ENCODE measurements around the gene TPP2.
A peak's percentile ranks its signal among the peaks of the same experiment; 100 is the strongest.

The TPP2 gene

GRCh38 chr13:102596147-102597028, at the start of gene TPP2:
Gene TPP2, plus strand, starts transcription at chr13:102596986. Its CDS starts 53 bp downstream, at chr13:102597039.
- peak; percentile 93 for DNase-seq

DNA sequence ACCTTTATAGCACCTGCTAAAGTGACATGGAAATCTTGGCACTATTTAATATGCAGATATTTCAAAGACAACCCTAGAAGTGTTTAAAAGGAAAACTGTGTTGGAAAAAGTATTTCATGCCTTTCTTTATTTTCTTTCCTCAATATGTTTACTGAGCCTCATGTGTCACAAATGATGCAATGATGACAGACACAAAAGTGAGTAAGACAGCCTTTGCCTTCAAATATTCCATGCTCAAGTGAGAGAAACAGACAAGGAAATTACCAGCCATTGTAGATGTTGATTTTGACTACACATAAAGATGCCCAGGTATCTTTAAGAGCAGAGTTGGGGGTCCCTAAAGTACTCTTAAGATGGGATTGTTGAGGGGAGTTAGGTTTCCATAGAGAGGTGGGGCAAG, 48.0 kb upstream of the TPP2 start:
- peak; percentile 10 for DNase-seq

DNA sequence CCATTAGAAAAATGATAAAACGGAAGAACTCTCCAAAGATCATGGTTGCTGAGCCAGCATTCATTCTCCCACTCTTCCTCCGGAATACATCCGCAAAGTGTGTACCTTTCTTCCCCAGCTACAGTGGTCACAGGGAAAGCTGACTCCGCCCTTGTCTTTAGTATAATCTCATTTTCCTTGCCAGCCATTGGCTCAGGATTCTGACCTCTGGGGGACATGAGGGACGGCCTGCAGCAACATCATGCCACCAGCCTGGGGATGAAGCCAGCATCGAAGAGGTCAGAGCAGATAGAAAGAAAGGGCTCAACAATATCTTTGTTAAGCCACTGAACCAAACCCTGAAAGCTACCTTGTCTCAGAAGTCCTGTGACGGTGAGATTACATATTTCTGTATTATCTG, 46.3 kb upstream of the TPP2 start:
- no peak for DNase-seq

DNA sequence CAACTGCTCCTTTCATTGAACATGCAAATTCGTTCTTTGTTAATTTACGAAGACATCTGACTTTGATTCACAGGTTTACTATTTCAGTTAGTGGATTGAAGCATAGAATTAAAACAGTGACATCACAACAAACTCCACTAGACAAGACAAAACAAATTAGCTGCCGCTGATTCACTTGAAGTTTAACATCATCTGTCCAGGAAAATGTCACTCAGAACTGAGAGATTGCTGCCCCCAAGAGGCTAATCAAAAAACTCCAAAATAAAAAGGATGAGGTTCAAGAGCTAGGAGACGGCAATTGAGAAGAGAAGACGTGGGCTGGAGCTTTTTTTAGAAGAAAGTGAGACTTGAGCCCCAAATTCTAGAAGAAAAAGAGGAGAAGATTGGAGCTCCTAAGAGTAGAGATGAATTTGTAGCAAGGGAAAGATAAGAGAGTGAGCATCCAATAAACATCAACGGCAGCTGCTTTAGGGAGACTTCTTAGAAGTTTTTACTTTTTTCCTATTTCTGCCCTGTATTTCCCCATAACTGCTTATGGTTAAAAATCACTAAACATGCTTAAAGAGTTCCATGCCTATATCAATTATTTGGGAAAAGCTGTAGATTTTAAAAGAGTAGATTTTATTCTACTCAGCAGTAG, 40.8 kb upstream of the TPP2 start:
- peak; percentile 45 for DNase-seq

- DNase-seq: peak; percentile 3
These were observed 40.0 kb upstream of the TPP2 start for GRCh38 chr13:102556806-102557205.

- DNase-seq: no peak
These were observed 38.8 kb upstream of the TPP2 start for GRCh38 chr13:102558029-102558428.

DNA sequence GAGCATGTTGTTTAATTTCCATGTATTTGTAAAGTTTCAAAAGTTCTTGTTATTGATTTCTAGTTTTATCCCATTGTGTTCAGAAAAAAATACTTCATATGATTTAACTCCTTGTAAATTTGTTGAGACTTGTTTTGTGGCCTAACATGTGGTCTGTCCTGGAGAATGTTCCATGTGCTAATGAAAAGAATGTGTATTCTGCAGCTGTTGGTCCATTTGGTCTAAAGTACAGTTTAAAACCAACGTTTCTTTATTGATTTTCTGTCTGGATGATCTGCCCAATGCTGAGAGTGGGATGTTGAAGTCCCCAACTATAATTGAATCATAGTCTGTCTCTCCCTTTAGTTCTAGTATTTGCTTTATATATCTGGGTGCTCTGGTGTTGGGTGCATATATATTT, 34.9 kb upstream of the TPP2 start:
- no peak for DNase-seq

DNA sequence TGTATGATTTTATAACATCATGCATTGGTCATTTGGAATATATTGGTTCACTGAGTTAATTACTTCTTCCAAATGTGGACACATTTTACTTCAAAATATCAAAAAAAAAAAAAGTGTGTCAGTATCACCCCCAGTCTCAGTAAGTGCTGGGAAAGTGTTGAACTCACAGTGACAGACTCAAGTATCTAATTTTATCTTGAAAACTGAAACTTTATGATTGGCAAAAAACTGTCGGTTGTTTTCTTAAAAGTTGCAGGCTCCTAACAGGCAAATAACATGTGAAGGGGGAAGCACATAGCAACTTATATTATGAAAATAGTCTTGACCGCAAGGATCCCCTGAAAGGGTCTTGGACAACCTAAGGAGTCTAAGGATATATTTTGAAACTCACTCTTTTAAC, 33.5 kb upstream of the TPP2 start:
- DNase-seq: no peak

GRCh38 chr13:102564564-102564963, 32.2 kb upstream of the TPP2 start:
- DNase-seq: no peak

- no peak for DNase-seq
These were observed 30.3 kb upstream of the TPP2 start for GRCh38 chr13:102566513-102566912.

DNA sequence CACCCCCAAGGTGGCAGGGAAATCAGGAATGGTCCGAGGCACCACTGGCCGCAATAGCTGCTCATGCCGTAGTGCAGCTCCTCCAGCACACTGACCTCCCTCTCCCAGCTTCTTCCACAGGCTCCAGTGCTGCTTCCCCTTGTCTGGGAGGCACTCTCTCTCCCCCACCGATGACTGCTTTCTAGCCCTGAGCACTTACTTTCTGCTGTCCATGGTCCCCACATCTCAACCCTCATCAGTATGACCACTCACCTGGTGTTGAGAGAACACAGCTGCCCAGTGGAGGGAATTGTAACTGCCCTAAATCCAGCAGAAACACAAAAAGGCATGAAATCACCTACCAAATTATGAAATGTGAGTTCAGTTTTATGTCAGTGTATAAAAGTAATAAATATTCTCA, 28.9 kb upstream of the TPP2 start:
- no peak for DNase-seq

DNA sequence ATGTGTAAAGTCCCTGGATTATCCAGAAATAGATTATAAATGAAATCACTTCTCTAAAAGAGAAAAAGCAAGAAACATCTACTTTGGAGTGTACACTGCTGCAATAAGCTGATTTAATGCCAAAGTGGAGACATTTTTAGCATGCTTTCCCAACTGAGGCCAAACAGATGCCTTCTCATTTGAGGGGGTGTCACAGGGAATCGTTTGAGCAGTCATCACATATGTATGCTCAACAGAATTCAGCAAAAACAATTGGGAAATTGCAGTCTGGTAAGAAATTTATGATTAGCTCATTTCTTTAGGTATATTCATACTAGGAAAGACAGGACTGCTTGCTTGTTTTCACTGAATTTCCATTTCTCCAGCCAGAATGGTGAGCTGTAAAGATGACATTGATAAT, 27.3 kb upstream of the TPP2 start:
- DNase-seq: no peak

GRCh38 chr13:102571075-102571474, 25.7 kb upstream of the TPP2 start:
- DNase-seq: no peak

DNA sequence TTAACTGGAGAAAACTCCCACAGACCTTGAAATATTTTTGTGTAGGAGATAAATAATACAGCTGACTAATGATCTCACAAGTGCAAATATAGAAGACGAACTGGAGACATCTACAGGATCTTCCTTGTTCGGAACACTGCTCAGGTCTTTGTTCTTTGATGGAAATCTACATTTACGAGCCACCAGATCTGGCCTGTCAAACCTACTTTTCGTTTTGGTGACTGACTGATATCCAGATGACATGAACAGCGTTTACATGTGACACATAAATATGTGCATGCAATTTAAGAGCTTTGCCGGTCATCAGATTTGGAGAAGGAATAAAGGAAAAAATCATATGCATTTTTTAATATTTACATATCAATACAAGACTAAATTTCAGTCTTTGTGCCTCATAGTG, 24.5 kb upstream of the TPP2 start:
- no peak for DNase-seq

GRCh38 chr13:102580552-102581169, 16.1 kb upstream of the TPP2 start:
- DNase-seq: peak; percentile 55

DNA sequence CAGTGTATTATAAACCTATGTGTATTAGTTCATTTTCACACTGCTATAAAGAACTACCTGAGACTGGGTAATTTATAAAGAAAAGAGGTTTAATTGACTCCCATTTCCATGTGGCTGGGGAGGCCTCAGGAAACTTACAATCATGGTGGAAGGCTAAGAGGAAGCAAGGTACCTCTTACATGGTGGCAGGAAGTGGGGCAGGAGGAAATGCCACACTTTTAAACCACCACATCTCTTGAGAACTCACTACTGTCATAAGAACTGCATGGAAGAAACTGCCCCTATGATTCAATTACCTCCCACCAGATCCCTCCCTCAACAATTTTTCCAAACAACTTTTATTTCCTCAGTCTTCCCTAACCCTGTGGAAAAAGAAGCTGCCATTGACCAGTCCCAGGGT, 14.5 kb upstream of the TPP2 start:
- DNase-seq: no peak

- no peak for DNase-seq
These were observed 12.4 kb upstream of the TPP2 start for GRCh38 chr13:102584434-102584833.

- no peak for DNase-seq
These were observed 10.2 kb upstream of the TPP2 start for GRCh38 chr13:102586615-102587014.

DNA sequence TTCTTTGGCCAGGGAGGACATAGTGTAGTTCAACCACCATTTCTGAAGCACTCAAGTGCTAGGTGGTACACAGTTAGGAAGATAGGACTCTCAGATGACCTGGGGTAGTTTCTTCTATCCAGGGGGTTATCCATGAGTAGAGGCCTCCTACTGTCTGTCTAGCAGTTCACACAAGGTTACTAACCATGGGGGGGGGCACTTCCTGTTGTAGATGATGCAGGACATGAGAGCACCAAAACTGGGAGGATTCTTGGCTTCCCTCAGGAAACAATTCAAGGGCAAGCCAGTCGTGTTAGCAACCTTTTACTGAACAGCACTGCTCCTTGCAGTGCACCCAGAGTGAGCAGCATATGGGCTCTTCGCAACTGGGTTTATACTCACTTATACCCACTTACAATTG, 8.9 kb upstream of the TPP2 start:
- DNase-seq: no peak

DNA sequence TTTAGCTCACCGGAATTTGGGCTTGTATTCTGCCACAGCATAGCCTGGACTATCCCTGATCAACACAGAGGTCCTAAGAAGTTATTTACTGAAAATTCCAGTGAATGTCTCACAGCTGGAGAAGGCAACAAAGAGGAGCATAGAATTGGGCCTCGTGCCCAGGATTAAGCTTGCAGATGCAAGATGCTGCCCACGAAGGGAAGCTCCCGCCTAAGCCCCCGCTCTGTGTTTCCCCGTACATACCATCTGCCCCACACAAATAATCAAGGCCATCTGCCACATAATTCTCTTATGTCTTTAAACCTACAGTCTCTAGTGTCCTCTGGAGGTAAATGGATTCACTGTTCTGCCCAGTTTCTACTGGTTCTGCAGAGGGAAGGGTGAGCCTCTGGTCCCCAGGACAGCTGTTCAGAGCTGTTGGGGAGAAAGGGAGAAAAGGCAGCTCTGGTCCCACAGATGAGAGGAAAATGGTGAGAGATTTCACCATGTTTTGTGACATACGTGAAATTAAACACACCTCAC, 7.4 kb upstream of the TPP2 start:
- DNase-seq: no peak

DNA sequence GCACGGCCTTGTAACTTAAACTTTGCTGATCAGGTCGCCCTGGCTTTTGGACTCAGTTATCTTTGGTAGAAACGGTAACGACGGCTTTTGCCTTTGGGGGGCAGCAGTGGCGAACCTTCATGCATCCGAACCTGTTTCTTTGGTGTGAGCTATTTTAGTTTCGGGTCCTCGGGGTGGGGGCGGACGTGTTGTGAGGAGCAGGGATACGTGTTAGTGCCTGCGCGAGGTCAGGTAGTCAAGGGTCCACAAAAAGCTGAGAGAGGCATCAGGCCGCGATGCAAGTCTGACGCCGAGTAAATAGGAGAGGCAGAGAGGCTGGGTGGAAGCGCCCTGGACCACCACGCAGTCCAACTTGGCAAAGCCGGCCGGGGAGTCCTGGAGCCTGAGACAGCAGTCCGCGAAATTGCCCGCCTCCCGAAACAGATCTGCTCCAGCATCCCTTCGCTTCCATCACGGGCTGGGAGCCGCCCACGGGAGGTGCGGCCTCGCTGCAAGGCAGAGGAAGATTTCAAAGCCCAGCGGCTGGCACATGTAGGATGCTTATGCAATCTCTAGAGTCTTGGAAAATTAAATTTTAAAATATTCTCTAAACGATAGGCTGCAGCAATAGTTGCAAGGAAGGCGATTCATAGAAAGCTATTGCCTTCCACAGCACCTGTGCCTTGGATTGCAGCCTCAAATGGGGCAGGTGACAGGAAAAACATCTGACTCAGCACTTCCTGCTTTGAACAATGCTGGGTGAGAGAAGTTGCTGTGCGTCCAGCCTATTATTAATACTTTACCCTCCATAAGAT, 4.6 kb upstream of the TPP2 start:
- peak; percentile 59 for DNase-seq

GRCh38 chr13:102593466-102593865, 3.3 kb upstream of the TPP2 start:
- no peak for DNase-seq

Data from DMS53 (cell line).